HG03103 (cell line): ENCODE data around the gene CBX7.

ENCODE experiments used
- ATAC-seq: cut with Tn5 transposase; IDR thresholded peaks from one replicate; pipeline ENCODE4 v1.9.1; 2021; ENCODE audit warnings: low read depth; ENCODE audit not compliant: unreplicated experiment

Gene CBX7

GRCh38 chr22:39094717-39095389 lies 57.6 kb downstream of the CBX7 start:
- ATAC-seq: no peak

- no peak for ATAC-seq
Observed at GRCh38 chr22:39092111-39092862, 60.2 kb downstream of the CBX7 start.

GRCh38 chr22:39091126-39092081 lies 61.1 kb downstream of the CBX7 start:
- no peak for ATAC-seq

- no peak for ATAC-seq
Observed at GRCh38 chr22:39090426-39091064, 61.9 kb downstream of the CBX7 start.

GRCh38 chr22:39089928-39090327 lies 62.6 kb downstream of the CBX7 start:
- no peak for ATAC-seq

GRCh38 chr22:39088685-39089032 lies 63.8 kb downstream of the CBX7 start:
- ATAC-seq: no peak

- no peak for ATAC-seq
Observed at GRCh38 chr22:39087881-39088684, 64.4 kb downstream of the CBX7 start.

GRCh38 chr22:39087098-39087497 lies 65.4 kb downstream of the CBX7 start:
- ATAC-seq: no peak

GRCh38 chr22:39084666-39085065 lies 67.8 kb downstream of the CBX7 start:
- ATAC-seq: no peak

- no peak for ATAC-seq
Observed at GRCh38 chr22:39083212-39084165, 69.0 kb downstream of the CBX7 start.

GRCh38 chr22:39081598-39081997 lies 70.9 kb downstream of the CBX7 start:
- no peak for ATAC-seq

- ATAC-seq: no peak
Observed at GRCh38 chr22:39081016-39081415, 71.5 kb downstream of the CBX7 start.
